GM18517 (cell line): ENCODE measurements around the gene EDN3.
"Not testable (repeated sequence)": the region's sequence is repeated elsewhere in the genome, so short reads cannot be mapped to it uniquely, and the experiment has no call there.

Experiments used
- ATAC-seq: cut with Tn5 transposase; IDR thresholded peaks from one replicate; pipeline ENCODE4 v1.9.1; 2021; ENCODE audit warnings: mild to moderate bottlenecking, moderate library complexity; ENCODE audit not compliant: unreplicated experiment

The EDN3 gene

DNA sequence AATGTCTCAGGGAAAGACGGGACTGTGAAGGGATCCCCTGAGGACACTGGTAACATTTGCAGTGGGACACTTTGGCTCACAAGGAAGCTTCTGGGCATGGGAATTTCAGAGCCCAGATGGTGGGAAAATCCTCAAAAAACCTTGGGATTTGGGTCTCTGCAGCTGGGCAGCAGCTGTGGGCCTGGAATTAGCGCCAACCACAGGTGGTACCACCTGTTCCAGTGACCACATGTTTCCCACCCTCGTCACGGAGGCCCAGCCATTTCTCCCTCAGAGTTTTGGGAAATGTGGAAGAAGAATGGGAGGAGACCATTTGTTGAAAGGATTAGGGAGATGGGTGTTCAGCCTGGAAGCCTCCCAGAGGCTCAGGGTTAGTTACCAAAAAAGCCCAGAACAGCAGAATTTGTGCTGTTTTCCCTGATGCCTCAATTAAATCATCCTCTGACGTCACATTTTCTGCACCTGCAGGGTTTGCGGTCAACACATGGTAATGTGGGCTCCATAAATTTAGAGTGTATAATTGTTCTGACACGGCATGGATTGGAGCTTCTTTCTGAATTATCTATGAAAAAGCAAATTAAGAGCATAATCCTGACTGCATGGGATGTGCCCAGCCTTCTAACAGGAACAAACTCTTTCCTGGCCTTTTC is 34.4 kb downstream of the EDN3 start:
- no peak for ATAC-seq

DNA sequence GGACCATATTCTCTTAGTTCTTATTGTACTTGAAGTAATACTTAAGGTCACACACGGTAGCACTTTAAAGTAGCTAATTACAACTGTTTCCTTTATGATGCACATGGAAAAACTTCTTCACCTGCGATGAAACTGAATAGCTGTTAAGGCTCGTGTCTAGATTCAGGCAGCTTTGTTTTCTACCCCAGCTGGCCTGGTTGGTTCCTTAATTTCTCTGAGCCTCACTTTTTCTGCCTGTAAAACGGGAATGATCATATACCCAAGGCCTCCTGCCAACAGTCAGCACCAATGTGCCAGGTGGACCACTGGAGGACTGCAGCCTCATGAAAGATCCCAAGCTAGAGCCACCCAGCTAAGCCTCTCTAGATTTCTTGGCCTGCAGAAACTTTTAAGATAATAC is 35.0 kb downstream of the EDN3 start:
- no peak for ATAC-seq

DNA sequence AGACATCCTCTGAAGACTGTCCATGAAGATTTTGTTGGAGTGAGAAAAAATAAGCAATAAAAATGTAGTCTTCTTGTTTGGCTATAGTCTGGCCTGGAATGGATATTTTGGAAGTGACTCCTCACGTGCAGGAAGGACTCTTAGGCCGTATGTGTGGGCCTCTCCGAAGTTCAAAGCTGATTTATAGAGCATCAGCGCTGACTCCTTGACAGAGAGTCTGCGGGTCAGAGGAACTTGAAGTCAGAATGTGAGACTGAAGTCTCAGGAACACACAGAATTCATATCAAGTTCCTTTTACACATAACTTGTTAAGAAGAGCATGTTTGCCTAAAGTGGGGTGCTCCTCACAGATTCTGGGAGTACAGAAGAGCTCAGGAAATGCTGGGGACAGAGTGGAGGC is 36.1 kb downstream of the EDN3 start:
- no peak for ATAC-seq

DNA sequence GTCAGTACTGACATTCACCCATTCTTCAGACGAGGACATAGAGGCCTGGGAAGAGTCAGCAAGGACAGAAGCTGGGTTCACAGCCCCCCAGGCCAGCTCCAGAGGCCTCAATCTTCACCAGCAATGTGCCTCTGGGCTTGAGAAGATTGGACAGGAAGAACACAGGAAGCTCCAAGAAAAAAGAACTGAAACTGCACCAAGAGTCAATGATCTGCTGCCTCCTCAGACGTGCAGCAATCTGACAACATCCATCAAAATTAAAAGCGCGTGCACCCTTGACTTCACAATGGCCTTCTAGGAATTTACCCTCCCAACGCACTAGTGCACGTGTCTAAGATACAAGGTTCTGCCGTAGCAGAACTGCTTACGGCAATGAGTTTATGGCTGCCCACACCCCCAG is 38.0 kb downstream of the EDN3 start:
- not testable (repeated sequence) for ATAC-seq

DNA sequence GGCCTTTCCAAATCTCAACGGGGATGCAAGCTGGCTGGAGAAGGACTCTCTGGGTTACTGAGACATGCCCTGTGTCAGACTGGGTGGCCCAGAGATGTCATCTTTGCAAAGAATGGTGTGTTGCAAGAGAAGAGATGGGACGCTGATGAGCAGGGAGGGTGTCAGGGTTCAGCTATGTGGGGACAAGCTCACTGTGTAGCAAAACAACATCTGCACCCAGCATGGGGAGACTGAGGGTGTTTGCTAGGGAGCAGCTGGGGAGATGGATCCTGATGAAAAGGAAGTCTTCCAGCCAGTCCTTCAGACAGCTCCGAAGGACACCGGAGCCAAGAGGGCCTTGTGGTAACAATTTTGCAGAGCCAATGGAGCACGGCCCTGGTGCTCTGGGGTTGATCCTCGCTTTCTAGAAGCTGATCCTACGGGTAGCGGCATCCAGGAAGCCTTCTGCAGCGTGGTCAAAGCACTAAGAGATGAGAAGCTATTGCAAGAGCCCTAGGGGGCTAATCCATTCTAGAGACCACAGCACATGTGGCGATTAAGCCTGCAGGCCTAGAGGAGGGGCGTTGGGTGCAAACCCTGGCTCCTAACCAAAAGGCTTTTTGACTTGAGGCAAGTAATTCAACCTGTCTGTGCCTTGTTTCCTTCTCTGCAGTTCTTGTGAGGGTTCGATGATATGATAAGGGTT is 39.9 kb downstream of the EDN3 start:
- no peak for ATAC-seq

DNA sequence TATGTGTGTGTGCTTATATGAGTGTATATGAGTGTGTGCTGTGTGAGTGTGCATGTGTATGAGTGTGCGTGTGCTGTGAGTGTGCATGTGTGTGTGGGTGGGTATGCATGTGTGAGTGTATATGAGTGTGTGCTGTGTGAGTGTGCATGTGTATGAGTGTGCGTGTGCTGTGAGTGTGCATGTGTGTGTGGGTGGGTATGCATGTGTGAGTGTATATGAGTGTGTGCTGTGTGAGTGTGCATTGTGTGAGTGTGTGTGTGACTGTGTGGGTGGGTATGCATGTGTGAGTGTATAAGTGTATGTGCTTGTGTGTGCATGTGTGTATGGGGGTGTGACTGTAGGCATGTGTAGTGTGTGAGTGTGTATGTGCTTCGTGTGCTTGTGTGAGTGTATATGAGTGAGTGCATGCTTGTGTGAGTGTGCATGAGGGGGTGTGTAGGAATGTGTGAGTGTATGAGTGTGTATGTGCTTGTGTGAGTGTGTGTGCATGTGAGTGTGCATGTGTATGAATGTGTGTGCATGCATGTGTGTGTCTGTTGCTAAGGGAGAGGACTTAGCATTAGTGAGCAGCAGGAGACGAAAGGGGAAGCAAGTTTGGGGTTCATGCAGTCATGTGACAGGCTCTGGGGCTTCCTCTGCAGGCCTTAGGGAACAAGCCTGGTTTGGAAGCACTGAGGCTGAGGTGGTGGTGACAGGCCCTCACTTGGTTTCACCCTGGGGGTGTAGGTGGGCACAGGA is 41.0 kb downstream of the EDN3 start:
- not testable (repeated sequence) for ATAC-seq

DNA sequence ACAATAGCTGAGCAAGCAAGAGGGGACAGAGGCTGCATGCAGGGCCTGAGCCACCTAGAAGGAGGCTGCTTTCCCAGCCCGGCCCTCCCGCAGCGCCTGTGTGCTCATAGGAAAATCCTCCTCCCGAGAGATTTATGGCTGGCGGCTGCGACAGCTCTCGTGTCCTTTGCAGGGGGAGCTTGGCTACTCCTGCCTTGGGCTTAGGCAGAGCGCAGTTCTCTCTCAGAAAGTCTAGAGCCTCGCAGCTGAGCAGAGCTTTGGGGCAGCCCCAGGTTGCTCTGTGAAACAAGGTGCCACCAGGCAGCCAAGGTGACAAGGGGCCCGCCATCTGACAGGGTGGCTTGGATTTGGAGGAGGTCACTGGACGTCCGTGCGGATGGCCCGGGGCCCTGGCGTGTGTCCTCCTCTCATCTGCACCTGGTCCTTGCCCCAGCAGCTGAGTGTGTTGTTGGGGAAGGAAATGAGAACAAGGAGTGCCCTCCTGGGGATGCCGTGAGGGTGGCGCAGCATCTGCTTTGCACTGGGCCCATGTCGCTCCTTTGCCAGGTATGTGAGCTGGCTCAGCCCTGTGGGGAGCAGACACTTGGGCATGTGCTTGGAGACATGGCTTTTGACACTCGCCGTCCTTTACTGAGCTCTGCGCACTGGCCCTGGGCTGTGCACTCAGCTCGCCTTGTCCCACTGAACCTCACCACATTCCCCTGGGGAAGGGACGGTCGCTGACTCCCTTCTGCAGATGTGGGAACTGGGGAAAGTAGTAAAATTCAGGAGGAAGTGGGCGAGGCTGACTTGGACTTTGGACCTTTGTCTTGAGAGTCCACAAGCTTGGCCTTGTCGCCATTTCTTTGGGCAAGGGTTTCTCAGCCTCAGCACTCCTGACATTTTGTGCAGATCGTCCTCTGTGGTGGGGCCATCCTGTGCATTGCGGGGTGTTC is 41.9 kb downstream of the EDN3 start:
- ATAC-seq: no peak

DNA sequence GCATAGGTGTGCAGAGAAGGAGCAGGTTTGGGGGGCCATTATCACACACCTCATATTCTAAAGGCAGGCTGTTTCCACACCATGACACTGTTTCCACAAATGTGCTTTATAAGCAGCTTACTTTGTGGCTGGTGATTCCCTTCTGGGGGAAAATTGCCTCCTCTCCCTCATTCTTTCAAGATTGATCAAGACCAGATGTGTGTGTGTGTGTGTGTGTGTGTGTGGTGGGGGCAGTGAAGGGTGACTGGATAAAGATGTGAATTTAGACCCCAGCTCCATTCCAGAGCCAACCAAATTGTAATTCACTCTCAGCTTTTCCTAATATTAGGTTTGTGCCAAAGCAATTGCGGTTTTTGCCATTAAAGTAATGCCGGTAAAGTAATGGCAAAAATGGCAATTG is 45.6 kb downstream of the EDN3 start:
- ATAC-seq: no peak

DNA sequence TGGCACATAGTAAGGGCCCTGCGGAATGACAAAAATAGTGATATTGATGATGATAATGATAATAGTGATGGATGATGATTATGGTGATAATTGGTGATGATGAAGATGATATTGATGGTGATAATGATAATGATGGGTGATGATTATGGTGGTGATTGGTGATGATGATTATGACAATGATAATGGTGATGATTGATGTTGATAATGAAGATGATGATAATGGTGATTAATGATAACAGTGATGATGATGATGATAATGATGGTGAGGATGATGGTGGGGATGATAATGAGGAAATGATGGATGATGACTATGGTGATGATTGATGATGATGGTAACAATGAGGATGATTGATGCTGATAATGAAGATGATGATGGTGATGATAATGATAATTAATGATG is 48.9 kb downstream of the EDN3 start:
- no peak for ATAC-seq

DNA sequence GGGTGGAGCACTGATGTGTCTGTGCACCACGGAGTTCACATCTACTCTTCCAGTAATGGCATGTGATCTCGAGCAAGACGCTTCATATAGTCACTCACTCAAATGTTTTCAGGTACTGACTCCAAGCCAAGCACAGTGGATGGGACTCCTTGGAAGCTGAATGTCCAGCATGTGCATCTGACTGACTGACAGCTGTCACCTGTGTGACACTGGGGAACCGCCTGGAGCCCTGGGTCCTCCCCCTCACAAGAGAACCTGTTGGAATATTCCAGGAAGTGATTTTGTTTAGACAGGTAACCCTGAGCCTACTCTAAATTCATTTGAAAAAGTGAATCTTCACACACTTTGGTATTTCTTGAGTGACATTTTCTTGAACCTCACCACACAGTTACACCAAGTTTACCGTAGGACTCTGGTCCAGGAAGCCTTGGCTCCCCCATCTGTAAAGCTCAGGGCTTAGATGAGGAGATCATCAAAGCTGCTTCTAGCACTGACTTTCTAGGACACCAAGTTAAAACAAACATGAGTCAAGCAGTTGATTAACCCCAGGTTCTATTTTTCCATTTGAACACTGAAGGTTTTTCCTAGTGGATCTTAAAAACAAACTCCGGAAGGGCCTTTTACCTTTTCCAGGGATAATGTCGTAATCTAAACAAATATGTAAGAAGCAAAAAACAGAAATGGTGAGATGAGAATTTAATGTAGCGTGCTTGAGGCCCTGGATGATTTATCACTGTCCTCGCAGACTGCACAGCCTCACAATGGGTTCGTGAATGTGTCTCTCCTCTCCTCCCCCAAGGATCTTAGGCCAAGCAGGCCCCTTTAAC is 50.1 kb downstream of the EDN3 start:
- ATAC-seq: no peak

DNA sequence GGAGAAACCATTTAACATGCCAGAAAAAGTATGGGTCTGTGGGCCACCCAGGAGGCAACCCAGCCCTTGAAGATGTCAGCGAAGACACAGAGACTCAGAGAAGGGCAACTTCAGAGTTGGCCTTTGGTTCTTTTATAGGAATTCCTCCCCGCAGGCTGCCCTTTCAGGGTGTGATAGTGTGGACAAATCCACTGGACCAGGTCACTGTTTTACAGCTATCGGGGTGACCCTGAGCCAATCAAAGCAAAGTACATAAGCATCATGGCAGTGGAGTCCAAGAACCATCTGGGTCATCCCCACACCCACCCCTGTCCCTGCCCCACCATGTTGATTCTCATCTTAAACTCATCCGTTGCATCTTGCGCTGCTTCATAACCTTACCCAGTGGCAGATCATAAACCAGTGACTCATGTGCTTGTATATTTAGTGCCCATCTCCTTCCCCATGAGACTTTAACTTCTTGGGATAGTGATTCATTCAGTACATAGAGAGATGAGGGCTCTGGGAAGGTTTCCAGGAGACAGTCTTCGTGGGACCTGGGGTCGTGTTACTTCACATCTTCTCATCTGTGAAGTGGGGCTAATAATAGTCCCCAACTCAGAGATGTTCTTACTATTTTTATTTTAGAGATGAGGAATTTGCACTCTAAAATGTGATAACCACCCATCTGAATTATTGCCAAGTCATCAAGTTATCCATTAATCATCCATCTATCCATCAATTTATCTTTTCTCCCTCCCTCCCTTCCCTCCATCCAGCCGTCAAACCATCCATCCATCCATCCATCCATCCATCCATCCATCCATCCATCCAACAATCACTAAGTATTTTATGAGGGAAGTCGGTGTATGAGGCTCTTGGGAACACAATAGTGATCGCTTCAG is 51.0 kb downstream of the EDN3 start:
- no peak for ATAC-seq

DNA sequence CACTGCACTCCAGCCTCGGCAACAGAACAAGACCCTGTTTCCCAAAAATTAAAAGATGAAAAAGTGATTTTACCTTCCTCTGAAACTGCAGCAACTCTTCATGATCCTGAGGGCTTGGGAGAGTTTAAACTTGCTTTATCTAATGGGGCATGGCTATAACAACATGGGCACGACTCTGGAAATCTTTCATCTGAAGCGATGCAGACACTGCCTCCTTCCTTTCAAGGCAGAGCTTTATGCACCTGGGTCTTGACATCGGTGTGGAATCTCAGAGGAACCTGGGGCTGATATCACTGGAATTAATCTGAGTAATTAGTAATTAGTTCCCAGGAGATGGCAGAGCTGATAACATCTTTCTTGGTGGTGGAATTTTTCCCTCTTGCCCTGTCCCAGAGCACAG is 52.1 kb downstream of the EDN3 start:
- no peak for ATAC-seq

DNA sequence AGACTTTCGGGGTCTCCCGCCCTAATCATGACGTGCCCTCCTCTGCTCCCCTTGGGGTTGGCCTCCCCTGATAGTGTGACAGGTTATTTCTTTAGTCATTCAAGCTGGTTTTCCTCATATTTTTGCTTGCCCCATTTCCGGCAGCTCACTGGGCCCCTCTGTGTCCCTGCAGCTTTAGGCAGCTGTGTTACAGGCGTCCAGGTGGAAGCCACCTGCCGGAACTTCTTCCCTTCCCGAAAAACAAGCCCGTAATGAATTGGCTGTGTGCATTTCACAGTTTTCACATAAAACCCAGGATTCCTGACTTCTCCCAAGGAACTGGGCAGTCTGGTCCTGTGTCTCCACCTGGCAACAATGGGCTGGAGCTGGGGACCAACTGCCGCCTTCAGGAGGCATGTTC is 52.6 kb downstream of the EDN3 start:
- no peak for ATAC-seq

DNA sequence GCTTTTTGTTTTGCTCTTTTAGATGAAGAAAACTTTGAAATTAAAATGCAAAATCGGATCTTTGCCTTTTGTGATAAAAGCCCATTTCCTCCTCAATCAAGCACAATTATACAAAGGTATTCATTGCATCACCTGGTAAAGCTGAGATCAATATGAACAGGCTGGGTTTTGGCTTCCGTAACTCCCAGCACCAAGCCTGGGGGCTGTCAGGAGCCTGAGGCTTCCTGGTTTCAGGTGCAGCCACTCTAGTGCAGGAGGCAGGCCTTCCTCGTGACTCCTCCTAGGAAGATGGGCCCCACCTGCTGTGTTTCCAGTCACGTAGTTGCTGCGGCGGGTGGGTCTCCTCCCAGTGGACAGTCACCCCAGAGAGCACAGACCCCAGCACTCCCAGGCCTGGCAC is 54.0 kb downstream of the EDN3 start:
- no peak for ATAC-seq

DNA sequence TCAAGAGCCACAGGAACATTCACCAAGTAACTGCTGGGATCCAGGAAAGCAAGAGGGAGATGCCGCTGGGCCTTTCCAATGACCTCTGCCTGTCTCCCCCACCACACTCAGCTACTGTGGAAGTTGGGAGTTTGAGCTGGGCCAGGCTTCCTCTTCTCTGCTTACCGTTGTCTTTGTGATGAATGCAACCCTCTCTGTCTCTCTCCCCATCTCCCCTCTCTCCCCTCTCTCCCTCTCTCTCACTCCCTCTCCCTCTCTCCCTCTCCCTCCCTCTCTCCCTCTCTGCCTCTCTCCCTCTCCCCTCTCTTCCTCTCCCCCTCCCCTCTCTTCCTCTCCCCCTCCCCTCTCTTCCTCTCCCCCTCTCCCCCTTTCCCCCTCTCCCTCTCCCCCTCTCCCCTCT is 54.8 kb downstream of the EDN3 start:
- no peak for ATAC-seq

DNA sequence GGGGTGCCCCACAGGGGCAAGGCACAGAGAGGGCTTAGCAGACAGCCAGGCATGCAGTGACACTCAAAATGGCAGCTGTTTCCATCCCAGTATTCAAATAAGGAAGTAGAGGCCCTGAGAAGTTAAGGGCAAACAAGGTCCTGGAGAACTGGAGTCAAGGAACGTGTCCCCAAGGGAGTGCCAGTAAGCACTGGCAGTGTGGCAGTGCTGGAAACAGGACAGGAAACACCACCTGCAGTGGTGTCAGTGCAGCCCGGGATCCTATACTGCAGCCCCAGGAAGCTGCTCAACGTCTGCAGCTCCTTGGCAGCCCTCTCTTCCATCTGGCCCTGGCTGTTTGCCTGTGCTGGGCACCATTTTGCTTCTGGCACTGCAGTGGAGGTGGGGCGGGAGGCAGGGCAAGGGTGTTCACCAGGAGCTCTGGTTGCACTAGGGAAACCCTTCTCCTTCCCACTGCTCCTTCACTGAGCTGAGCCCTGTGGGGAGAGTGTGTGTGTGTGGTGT is 56.3 kb downstream of the EDN3 start:
- ATAC-seq: no peak

DNA sequence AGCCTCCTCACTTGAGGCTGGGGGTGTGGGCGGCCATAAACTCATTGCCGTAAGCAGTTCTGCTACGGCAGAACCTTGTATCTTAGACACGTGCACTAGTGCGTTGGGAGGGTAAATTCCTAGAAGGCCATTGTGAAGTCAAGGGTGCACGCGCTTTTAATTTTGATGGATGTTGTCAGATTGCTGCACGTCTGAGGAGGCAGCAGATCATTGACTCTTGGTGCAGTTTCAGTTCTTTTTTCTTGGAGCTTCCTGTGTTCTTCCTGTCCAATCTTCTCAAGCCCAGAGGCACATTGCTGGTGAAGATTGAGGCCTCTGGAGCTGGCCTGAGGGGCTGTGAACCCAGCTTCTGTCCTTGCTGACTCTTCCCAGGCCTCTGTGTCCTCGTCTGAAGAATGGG is 58.4 kb downstream of the EDN3 start:
- ATAC-seq: not testable (repeated sequence)

DNA sequence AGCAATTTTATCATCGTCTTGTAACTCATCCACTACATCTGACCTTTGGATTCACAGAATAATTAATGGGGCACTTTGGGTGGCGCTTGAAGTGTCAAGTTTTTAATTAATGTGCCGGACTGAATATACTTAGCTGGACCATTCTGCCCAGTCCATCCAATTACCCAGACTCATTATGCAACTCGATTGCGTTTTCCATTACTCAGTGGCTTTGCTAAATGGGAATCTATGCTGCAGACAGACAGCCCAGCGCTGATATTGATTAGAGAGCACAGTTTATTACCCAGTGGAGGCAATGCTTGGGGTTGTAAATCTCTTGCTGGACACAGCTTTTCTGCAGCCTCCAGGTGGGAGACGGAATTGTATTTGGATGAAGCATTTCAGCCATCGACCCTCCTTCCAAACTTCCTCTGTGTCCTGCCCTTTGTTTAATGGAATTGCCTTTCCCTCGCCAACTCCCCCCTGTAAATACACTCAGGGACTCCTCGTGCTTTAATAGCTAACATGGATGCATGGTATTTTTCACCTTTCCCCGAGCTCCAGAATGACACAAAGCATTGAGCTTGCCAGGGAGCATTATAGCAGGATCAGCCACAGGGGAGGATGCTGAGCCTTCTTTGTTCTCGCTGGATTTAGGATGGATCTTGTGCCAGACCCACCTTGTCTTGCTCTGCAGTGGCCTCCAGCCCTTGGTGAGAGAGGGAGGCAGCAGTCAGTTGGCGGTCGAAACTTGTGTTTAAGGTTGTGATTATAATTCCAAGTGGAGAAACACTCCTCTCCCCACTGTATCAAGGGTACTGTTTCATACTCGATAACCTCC is 59.7 kb downstream of the EDN3 start:
- no peak for ATAC-seq
